NCI-H226 (cell line): Measurements from ENCODE around the gene JUND.

Experiments
- DNase-seq: peaks from one replicate; pipeline ENCODE4 v3.0.0-alpha.2; 2015

The JUND gene

GRCh38 chr19:18266771-18267686 lies 14.4 kb downstream of the JUND start:
- no peak for DNase-seq

GRCh38 chr19:18265582-18265981 lies 15.8 kb downstream of the JUND start:
- DNase-seq, result no peak

GRCh38 chr19:18264971-18265540 lies 16.4 kb downstream of the JUND start:
- DNase-seq, result no peak

GRCh38 chr19:18264137-18264854 lies 17.1 kb downstream of the JUND start:
- DNase-seq, result no peak

- DNase-seq, result no peak
These were observed 17.9 kb downstream of the JUND start for GRCh38 chr19:18263324-18264136.

- no peak for DNase-seq
These were observed 18.5 kb downstream of the JUND start for GRCh38 chr19:18262917-18263316.

GRCh38 chr19:18262144-18262543 lies 19.3 kb downstream of the JUND start:
- no peak for DNase-seq

- no peak for DNase-seq
These were observed 19.9 kb downstream of the JUND start for GRCh38 chr19:18261474-18261873.

GRCh38 chr19:18259893-18260292 lies 21.5 kb downstream of the JUND start:
- DNase-seq, result no peak

- no peak for DNase-seq
These were observed 23.6 kb downstream of the JUND start for GRCh38 chr19:18257503-18258470.

GRCh38 chr19:18254546-18255503 lies 26.6 kb downstream of the JUND start:
- no peak for DNase-seq

- DNase-seq, result no peak
These were observed 27.7 kb downstream of the JUND start for GRCh38 chr19:18253716-18254115.

- DNase-seq, result no peak
These were observed 28.3 kb downstream of the JUND start for GRCh38 chr19:18253130-18253529.

- DNase-seq, result no peak
These were observed 29.1 kb downstream of the JUND start for GRCh38 chr19:18252370-18252717.

GRCh38 chr19:18251587-18252369 lies 29.6 kb downstream of the JUND start:
- DNase-seq, result peak; percentile 42

- DNase-seq, result no peak
These were observed 31.6 kb downstream of the JUND start for GRCh38 chr19:18249834-18250233.

GRCh38 chr19:18245297-18245696 lies 36.1 kb downstream of the JUND start:
- no peak for DNase-seq

- DNase-seq, result no peak
These were observed 42.1 kb downstream of the JUND start for GRCh38 chr19:18239303-18239702.

- no peak for DNase-seq
These were observed 47.2 kb downstream of the JUND start for GRCh38 chr19:18234194-18234593.
